SK-N-SH (cell line): ENCODE measurements around the gene N4BP3. TPM values are rescaled to one million over a fixed set of nuclear protein-coding genes. Genes with fewer than 3 reads are reported as not detected.
A peak's percentile ranks its signal among the peaks of the same experiment; 100 is the strongest.

Source experiments
- CTCF ChIA-PET: fragments of 300-600, 350-600 bp; formaldehyde crosslinking; extraction: SDS; loops from one replicate; lab custom pipeline; 2021; lab: Yijun Ruan, JAX
- POLR2A ChIA-PET: fragments of 350-600 bp; sonication (Branson Sonifier 250); formaldehyde crosslinking; extraction: SDS; loops from one replicate; lab custom pipeline; 2020; ENCODE audit warnings: antibody characterized with exemption, inconsistent platforms; lab: Yijun Ruan, JAX
- DNase-seq: peaks from one replicate; pipeline ENCODE4 v3.0.0; 2012
- H2AFZ ChIP-seq: fragments of 200-600 bp; sonication (generic); 2 replicates; pipeline ENCODE4 v1.8.1; 2016; ENCODE audit warnings: antibody characterized with exemption, mild to moderate bottlenecking, low read depth
- H3F3A ChIP-seq: fragments of 200-600 bp; sonication (generic); replicated peaks from 2 replicates; pipeline ENCODE3; 2016; ENCODE audit warnings: antibody characterized with exemption, mild to moderate bottlenecking; ENCODE audit not compliant: insufficient read depth
- H3K27ac ChIP-seq, 2 experiments: fragments of 200-500 bp in 1 of 2; fragments of 200-600 bp in 1 of 2; sonication (Bioruptor generic) in 1 of 2; sonication (generic), shearing (Covaris generic) in 1 of 2; 2 replicates each; pipeline versions ENCODE4 v1.5.1 to v1.6.1; 2014 to 2016; ENCODE audit warnings: low read depth in 2 of 2, inconsistent platforms in 1 of 2, low read length in 1 of 2, mild to moderate bottlenecking in 1 of 2, mixed read lengths in 1 of 2
- H3K27me3 ChIP-seq: fragments of 200-600 bp; sonication (generic), shearing (Covaris generic); 2 replicates; pipeline ENCODE4 v1.6.1; 2016; ENCODE audit warnings: mixed run types; ENCODE audit not compliant: insufficient read depth
- H3K36me3 ChIP-seq, 2 experiments: fragments of 200-500 bp in 1 of 2; fragments of 200-600 bp in 1 of 2; sonication (Bioruptor generic) in 1 of 2; sonication (generic) in 1 of 2; replicated peaks in 1 of 2; 2 replicates each; pipeline versions ENCODE3 to v1.5.1; 2014 to 2016; ENCODE audit warnings: low read length in 1 of 2, mild to moderate bottlenecking in 1 of 2; ENCODE audit not compliant: insufficient read depth in 2 of 2, control insufficient read depth in 1 of 2
- H3K4me1 ChIP-seq, 2 experiments: fragments of 200-500 bp in 1 of 2; fragments of 200-600 bp in 1 of 2; sonication (Bioruptor generic) in 1 of 2; sonication (generic), shearing (Covaris generic) in 1 of 2; 2 replicates each; pipeline versions ENCODE4 v1.5.1 to v1.6.1; 2014 to 2016; ENCODE audit warnings: low read depth in 1 of 2, low read length in 1 of 2, mixed run types in 1 of 2; ENCODE audit not compliant: insufficient read depth in 2 of 2, control insufficient read depth in 1 of 2
- H3K4me2 ChIP-seq: fragments of 200-600 bp; sonication (generic), shearing (Covaris generic); 2 replicates; pipeline ENCODE4 v1.6.1; 2017; ENCODE audit warnings: mixed run types
- H3K4me3 ChIP-seq, 2 experiments: fragments of 200-500 bp in 1 of 2; fragments of 200-600 bp in 1 of 2; sonication (Bioruptor generic) in 1 of 2; sonication (generic), shearing (Covaris generic) in 1 of 2; 2 replicates each; pipeline versions ENCODE4 v1.5.1 to v1.8.1; 2014 to 2016; ENCODE audit warnings: low read depth in 2 of 2, inconsistent platforms in 1 of 2, low read length in 1 of 2, mild to moderate bottlenecking in 1 of 2, mixed read lengths in 1 of 2, moderate library complexity in 1 of 2
- H3K79me2 ChIP-seq: fragments of 200-600 bp; sonication (generic); 2 replicates; pipeline ENCODE4 v1.8.1; 2017; ENCODE audit warnings: mild to moderate bottlenecking; ENCODE audit not compliant: insufficient read depth
- H3K9ac ChIP-seq: fragments of 200-600 bp; sonication (generic); 2 replicates; pipeline ENCODE4 v1.6.1; 2017; ENCODE audit warnings: mixed run types
- H3K9me2 ChIP-seq: fragments of 200-600 bp; sonication (generic); 2 replicates; pipeline ENCODE4 v1.6.1; 2017; ENCODE audit warnings: mixed run types
- H3K9me3 ChIP-seq: fragments of 200-600 bp; sonication (generic); 2 replicates; pipeline ENCODE4 v1.6.1; 2017; ENCODE audit warnings: mixed run types, mild to moderate bottlenecking, moderate library complexity
- H4K20me1 ChIP-seq: fragments of 200-600 bp; sonication (generic); 2 replicates; pipeline ENCODE4 v1.6.1; 2017; ENCODE audit warnings: mild to moderate bottlenecking, mixed run types; ENCODE audit not compliant: insufficient read depth
- CTCF ChIP-seq: fragments of 200-600 bp; sonication (generic); IDR thresholded peaks from 2 replicates; pipeline ENCODE4 v1.6.1; 2017; ENCODE audit warnings: antibody characterized with exemption, mild to moderate bottlenecking, moderate library complexity
- ELF1 ChIP-seq: IDR thresholded peaks from 2 replicates; pipeline ENCODE4 v1.4.0; 2012
- EP300 ChIP-seq, 2 experiments: IDR thresholded peaks; 2 replicates each; pipeline versions ENCODE4 v1.4.0 to v1.6.1; 2012; ENCODE audit warnings: borderline replicate concordance in 1 of 2, low read depth in 1 of 2, low read length in 1 of 2
- FOXM1 ChIP-seq: IDR thresholded peaks from 2 replicates; pipeline ENCODE4 v1.4.0; 2012; ENCODE audit warnings: low read depth, mild to moderate bottlenecking
- GATA2 ChIP-seq: sonication (generic); formaldehyde crosslinking; IDR thresholded peaks from 2 replicates; pipeline ENCODE4 v1.5.0; 2020; ENCODE audit warnings: mild to moderate bottlenecking, missing genetic modification reagents
- JUND ChIP-seq: IDR thresholded peaks from 2 replicates; pipeline ENCODE4 v1.4.0; 2012
- MEF2A ChIP-seq: IDR thresholded peaks from 2 replicates; pipeline ENCODE4 v1.4.0; 2012; ENCODE audit warnings: low read depth, borderline replicate concordance
- NFIC ChIP-seq: IDR thresholded peaks from 2 replicates; pipeline ENCODE4 v1.4.0; 2012; ENCODE audit warnings: borderline replicate concordance
- NRF1 ChIP-seq: IDR thresholded peaks from 2 replicates; pipeline ENCODE4 v1.6.1; 2012; ENCODE audit warnings: low read depth, mild to moderate bottlenecking, low read length
- RXRA ChIP-seq: IDR thresholded peaks from 2 replicates; pipeline ENCODE4 v1.4.0; 2012; ENCODE audit warnings: low read depth, mild to moderate bottlenecking, borderline replicate concordance
- SMC3 ChIP-seq: IDR thresholded peaks from 2 replicates; pipeline ENCODE4 v1.6.1; 2012; ENCODE audit warnings: low read depth, low read length, improper control_type of control experiment
- TAF1 ChIP-seq: IDR thresholded peaks from 2 replicates; pipeline ENCODE4 v1.6.1; 2012; ENCODE audit warnings: low read depth, mild to moderate bottlenecking, low read length, moderate library complexity, borderline replicate concordance
- USF1 ChIP-seq: IDR thresholded peaks from 2 replicates; pipeline ENCODE4 v1.4.0; 2012; ENCODE audit warnings: low read depth, borderline replicate concordance
- YY1 ChIP-seq: IDR thresholded peaks from 2 replicates; pipeline ENCODE4 v1.4.0; 2012; ENCODE audit warnings: low read depth, mild to moderate bottlenecking
- WGBS: methylation state at CpG from one replicate; pipeline ENCODE4 v1.1.6; 2017; ENCODE audit warnings: low lambda C conversion rate; 5-methylcytosine and 5-hydroxymethylcytosine counted together
- polyA plus RNA-seq, 3 experiments: library from polyadenylated mRNA; depleted of rRNA; stranded (reverse); fragments of >200 nt; gene quantifications; 2 replicates each; pipeline ENCODE4 v1.2.3, GENCODE V29; 2012
- TF ChIP-seq, protein P1 (sequence below): IDR thresholded peaks from 2 replicates; pipeline ENCODE4; 2012
- TF ChIP-seq, protein P2 (sequence below): fragments of 150-350 bp; IDR thresholded peaks from 2 replicates; pipeline ENCODE4 v1.6.1; 2016; ENCODE audit warnings: mild to moderate bottlenecking, low read depth, low read length

The N4BP3 gene
- polyA plus RNA-seq, 1 of the 3 experiments (the other 2 are of a cell fraction) = 0.28 TPM

DNA sequence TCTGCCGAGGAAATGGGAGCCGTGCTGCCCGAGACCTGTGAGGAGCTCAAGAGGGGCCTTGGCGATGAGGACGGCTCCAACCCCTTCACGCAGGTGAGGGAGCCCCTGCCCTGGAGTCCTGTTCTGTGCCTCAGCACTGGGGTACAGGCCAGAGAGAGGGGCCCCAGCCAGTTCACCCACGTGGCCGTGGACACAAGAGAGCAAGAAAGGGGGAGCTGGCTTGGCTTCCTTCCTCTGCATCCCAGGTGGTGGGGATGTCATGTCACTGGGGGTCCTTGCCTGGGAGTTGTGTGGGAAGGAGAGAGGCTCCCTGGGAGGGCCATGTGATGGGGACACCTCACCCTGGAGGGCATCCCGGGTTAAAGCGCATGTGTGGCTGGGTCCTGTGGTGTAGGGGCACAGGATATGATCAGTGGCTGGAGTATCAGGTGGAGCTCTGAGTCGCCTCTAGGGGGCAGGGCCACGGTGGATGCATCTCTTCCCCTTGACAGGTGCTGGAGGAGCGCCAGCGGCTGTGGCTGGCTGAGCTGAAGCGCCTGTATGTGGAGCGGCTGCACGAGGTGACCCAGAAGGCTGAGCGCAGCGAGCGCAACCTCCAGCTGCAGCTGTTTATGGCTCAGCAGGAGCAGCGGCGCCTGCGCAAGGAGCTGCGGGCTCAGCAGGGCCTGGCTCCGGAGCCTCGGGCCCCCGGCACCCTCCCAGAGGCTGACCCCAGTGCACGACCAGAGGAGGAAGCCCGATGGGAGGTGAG, 7.5 kb downstream of the N4BP3 start (continued):
- TF ChIP-seq GATA2 (CRISPR knock-in tag) = no peak
- TF ChIP-seq TAF1 = no peak
- no peak for TF ChIP-seq EP300 (IDR thresholded peaks at IDR 0.05; ENCODE audit: borderline replicate concordance in 1 of 2, low read depth in 1 of 2, low read length in 1 of 2)
- TF ChIP-seq, protein P1, sequence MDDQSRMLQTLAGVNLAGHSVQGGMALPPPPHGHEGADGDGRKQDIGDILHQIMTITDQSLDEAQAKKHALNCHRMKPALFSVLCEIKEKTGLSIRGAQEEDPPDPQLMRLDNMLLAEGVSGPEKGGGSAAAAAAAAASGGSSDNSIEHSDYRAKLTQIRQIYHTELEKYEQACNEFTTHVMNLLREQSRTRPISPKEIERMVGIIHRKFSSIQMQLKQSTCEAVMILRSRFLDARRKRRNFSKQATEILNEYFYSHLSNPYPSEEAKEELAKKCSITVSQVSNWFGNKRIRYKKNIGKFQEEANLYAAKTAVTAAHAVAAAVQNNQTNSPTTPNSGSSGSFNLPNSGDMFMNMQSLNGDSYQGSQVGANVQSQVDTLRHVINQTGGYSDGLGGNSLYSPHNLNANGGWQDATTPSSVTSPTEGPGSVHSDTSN = peak; percentile 69
- TF ChIP-seq NFIC = peak; percentile 51
- no peak for TF ChIP-seq YY1
- TF ChIP-seq NRF1 = peak; percentile 72
- no peak for TF ChIP-seq JUND

DNA sequence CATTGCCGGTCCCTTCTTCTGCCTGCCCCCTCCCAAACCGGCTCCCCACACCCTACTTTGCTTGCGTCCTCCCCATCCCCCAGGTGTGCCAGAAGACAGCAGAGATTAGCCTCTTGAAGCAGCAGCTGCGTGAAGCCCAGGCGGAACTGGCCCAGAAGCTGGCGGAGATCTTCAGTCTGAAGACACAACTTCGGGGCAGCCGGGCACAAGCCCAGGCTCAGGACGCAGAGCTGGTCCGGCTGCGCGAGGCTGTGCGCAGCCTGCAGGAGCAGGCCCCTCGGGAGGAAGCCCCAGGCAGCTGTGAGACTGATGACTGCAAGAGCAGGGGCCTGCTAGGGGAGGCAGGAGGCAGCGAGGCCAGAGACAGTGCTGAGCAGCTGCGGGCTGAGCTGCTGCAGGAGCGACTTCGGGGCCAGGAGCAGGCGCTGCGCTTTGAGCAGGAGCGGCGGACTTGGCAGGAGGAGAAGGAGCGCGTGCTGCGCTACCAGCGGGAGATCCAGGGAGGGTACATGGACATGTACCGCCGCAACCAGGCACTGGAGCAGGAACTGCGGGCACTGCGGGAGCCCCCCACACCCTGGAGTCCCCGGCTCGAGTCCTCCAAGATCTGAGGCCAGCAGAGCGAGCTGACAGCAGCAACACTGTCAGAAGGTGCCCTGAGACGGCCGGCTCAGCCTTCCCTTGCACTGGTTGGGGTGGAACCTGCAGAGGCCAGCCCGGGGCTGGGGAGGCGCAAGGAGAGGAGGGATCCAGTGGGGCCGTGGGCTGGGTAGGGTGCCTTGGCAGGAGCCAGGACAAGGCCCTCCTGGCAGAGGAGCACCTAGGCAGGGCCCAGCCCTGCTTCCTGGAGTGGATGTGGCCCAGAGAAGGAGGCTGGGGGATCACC, 8.3 kb downstream of the N4BP3 start:
- Histone ChIP-seq H3K4me2 (no peak overlapping the region), H2AFZ (no peak overlapping the region)
- WGBS = 83% methylated on average over 28 of the region's 38 CpGs

More for the DNA sequence above, 8.3 kb downstream of the N4BP3 start:
- Histone ChIP-seq H3K4me1 (peaks cover 0 to 29% of the 10 kb centered on the region in 2 experiments; a peak in 1 of 4 replicates), H3F3A (no peaks in the 10 kb centered on the region), H3K9ac (no peak overlapping the region), H3K9me2 (no peaks in the 10 kb centered on the region), H3K36me3 (no peaks in the 10 kb centered on the region), H3K9me3 (no peaks in the 10 kb centered on the region), H3K79me2 (no peaks in the 10 kb centered on the region), H3K4me3 (peak overlapping the region in 1 of 2 experiments; percentile 12; a peak in 1 of 4 replicates), H4K20me1 (no peaks in the 10 kb centered on the region), H3K27ac (peak overlapping the region in 1 of 2 experiments; percentile 58; a peak in 1 of 4 replicates), H3K27me3 (no peaks in the 10 kb centered on the region)
- POLR2A ChIA-PET = interaction anchor here (0.9 to 1.6 kb wide), 5 partner anchors 10 to 98 kb away, joined by 3 to 9 read pairs (median 5); partner anchors contain the start of genes HNRNPAB, NHP2 and RMND5B
- CTCF ChIA-PET = interaction anchor here (0.7 to 9.4 kb wide), 18 partner anchors 9 to 79 kb away, joined by 3 to 116 read pairs (median 7); partner anchors contain the start of genes NHP2 and RMND5B
- DNase-seq = peak; percentile 57
- TF ChIP-seq ELF1 (no peak), MEF2A (no peak), FOXM1 (no peak), RXRA (no peak), SMC3 (no peak), USF1 (no peak), GATA2 (CRISPR knock-in tag) (no peak), CTCF (no peak)
- TF ChIP-seq, protein P2, sequence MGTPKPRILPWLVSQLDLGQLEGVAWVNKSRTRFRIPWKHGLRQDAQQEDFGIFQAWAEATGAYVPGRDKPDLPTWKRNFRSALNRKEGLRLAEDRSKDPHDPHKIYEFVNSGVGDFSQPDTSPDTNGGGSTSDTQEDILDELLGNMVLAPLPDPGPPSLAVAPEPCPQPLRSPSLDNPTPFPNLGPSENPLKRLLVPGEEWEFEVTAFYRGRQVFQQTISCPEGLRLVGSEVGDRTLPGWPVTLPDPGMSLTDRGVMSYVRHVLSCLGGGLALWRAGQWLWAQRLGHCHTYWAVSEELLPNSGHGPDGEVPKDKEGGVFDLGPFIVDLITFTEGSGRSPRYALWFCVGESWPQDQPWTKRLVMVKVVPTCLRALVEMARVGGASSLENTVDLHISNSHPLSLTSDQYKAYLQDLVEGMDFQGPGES = no peak
